ENCODE measurements around the gene C2CD4D. TPM values are rescaled to one million over a fixed set of nuclear protein-coding genes. Genes with fewer than 3 reads are reported as not detected.

C2CD4D gene
- total RNA-seq, 1 experiment from 2014 or later, result not detected

- intact Hi-C loops (cut with micrococcal nuclease; ENCODE audit: unreplicated experiment), result no loop called here
- Histone ChIP-seq H3K27ac (ENCODE audit: low read depth, low read length, poor library complexity, severe bottlenecking) (no peak overlapping the region), H3K9me3 (ENCODE audit: low read depth, low read length, poor library complexity, severe bottlenecking) (no peaks in the 10 kb centered on the region), H3K4me3 (ENCODE audit: low read depth, low read length, poor library complexity, severe bottlenecking) (no peak overlapping the region), H3K27me3 (replicated peaks; ENCODE audit: insufficient read depth, low read depth, low read length, poor library complexity) (peaks cover 97% of the 10 kb centered on the region), H3K4me1 (ENCODE audit: insufficient read depth, low read length, poor library complexity, severe bottlenecking) (no peaks in the 10 kb centered on the region), H3K36me3 (ENCODE audit: insufficient read depth, low read length, poor library complexity, severe bottlenecking) (no peaks in the 10 kb centered on the region)
- BruUV-seq (replicated peaks), result no TSS peak
- no peak for DNase-seq (ENCODE audit: low spot score)
- POLR2A ChIA-PET (ENCODE audit: low non-redundant PET), result no interaction called here
- TF ChIP-seq, protein P1, sequence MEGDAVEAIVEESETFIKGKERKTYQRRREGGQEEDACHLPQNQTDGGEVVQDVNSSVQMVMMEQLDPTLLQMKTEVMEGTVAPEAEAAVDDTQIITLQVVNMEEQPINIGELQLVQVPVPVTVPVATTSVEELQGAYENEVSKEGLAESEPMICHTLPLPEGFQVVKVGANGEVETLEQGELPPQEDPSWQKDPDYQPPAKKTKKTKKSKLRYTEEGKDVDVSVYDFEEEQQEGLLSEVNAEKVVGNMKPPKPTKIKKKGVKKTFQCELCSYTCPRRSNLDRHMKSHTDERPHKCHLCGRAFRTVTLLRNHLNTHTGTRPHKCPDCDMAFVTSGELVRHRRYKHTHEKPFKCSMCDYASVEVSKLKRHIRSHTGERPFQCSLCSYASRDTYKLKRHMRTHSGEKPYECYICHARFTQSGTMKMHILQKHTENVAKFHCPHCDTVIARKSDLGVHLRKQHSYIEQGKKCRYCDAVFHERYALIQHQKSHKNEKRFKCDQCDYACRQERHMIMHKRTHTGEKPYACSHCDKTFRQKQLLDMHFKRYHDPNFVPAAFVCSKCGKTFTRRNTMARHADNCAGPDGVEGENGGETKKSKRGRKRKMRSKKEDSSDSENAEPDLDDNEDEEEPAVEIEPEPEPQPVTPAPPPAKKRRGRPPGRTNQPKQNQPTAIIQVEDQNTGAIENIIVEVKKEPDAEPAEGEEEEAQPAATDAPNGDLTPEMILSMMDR (conservative IDR thresholded peaks at IDR 0.05; ENCODE audit: low read depth, low read length), result no peak
- TF ChIP-seq EZH2 (IDR thresholded peaks at IDR 0.05; ENCODE audit: borderline replicate concordance, low read depth, low read length, poor library complexity, severe bottlenecking), result no peak
- CTCF ChIA-PET, result no interaction called here
Measured at GRCh38 chr1:151801846-151802245, 37.8 kb downstream of the C2CD4D start.

GRCh38 chr1:151801310-151801820 lies 38.3 kb downstream of the C2CD4D start:
- Histone ChIP-seq H3K36me3 (ENCODE audit: insufficient read depth, low read length, poor library complexity, severe bottlenecking) (no peaks in the 10 kb centered on the region), H3K4me1 (ENCODE audit: insufficient read depth, low read length, poor library complexity, severe bottlenecking) (no peaks in the 10 kb centered on the region), H3K4me3 (ENCODE audit: low read depth, low read length, poor library complexity, severe bottlenecking) (no peak overlapping the region), H3K9me3 (ENCODE audit: low read depth, low read length, poor library complexity, severe bottlenecking) (no peaks in the 10 kb centered on the region), H3K27ac (ENCODE audit: low read depth, low read length, poor library complexity, severe bottlenecking) (no peak overlapping the region), H3K27me3 (replicated peaks; ENCODE audit: insufficient read depth, low read depth, low read length, poor library complexity) (peaks cover 100% of the 10 kb centered on the region)
- no peak for DNase-seq (ENCODE audit: low spot score)
- BruUV-seq (replicated peaks), result no TSS peak
- CTCF ChIA-PET, result no interaction called here
- TF ChIP-seq, protein P1 (conservative IDR thresholded peaks at IDR 0.05; ENCODE audit: low read depth, low read length), result no peak
- no peak for TF ChIP-seq EZH2 (IDR thresholded peaks at IDR 0.05; ENCODE audit: borderline replicate concordance, low read depth, low read length, poor library complexity, severe bottlenecking)
- POLR2A ChIA-PET (ENCODE audit: low non-redundant PET), result no interaction called here
- intact Hi-C loops (cut with micrococcal nuclease; ENCODE audit: unreplicated experiment), result no loop called here

DNA sequence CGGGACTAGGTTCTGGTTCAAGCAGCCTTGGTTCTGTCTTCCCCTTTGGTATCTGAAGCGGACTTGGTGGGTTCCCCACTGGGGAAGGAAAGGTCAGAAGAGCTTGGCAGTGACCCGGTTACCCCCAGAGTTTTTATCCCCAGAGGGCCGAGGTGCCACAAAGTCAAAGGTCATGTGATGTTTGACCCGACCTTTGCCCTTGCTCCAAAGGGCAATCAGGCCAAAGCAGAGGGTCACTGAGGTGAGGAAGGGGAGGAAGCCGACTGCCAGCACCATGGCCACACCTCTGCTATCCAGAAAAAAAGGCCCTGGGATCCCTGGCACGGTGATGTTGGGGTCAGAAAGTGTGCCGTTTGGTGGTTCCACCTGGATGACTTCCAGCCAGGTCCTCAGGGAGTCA lies 38.8 kb downstream of the C2CD4D start:
- CTCF ChIA-PET, result no interaction called here
- Histone ChIP-seq H3K4me3 (ENCODE audit: low read depth, low read length, poor library complexity, severe bottlenecking) (no peak overlapping the region), H3K4me1 (ENCODE audit: insufficient read depth, low read length, poor library complexity, severe bottlenecking) (no peaks in the 10 kb centered on the region), H3K36me3 (ENCODE audit: insufficient read depth, low read length, poor library complexity, severe bottlenecking) (no peaks in the 10 kb centered on the region), H3K27me3 (replicated peaks; ENCODE audit: insufficient read depth, low read depth, low read length, poor library complexity) (peaks cover 100% of the 10 kb centered on the region), H3K27ac (ENCODE audit: low read depth, low read length, poor library complexity, severe bottlenecking) (no peak overlapping the region), H3K9me3 (ENCODE audit: low read depth, low read length, poor library complexity, severe bottlenecking) (no peaks in the 10 kb centered on the region)
- POLR2A ChIA-PET (ENCODE audit: low non-redundant PET), result no interaction called here
- BruUV-seq (replicated peaks), result no TSS peak
- TF ChIP-seq EZH2 (IDR thresholded peaks at IDR 0.05; ENCODE audit: borderline replicate concordance, low read depth, low read length, poor library complexity, severe bottlenecking), result no peak
- TF ChIP-seq, protein P1 (conservative IDR thresholded peaks at IDR 0.05; ENCODE audit: low read depth, low read length), result no peak
- DNase-seq (ENCODE audit: low spot score), result no peak
- intact Hi-C loops (cut with micrococcal nuclease; ENCODE audit: unreplicated experiment), result no loop called here
